ENCODE measurements around the gene ACBD3.

The ACBD3 gene

GRCh38 chr1:226110249-226111097 is 76.1 kb downstream of the ACBD3 start:
- H3K4me3 ChIP-seq (ENCODE audit: control insufficient read depth in 1 of 7, extremely low read depth in 1 of 7, insufficient read depth in 4 of 7, low read depth in 2 of 7, low read length in 6 of 7), result peak overlapping the region; percentile 62 to 87 (median 69)
- 0% methylated on average over 50 of the region's 73 CpGs for WGBS (ENCODE audit: insufficient coverage)

GRCh38 chr1:226109829-226110248 is 76.7 kb downstream of the ACBD3 start:
- peak overlapping the region; percentile 65 to 87 (median 69) for H3K4me3 ChIP-seq (ENCODE audit: control insufficient read depth in 1 of 7, extremely low read depth in 1 of 7, insufficient read depth in 4 of 7, low read depth in 2 of 7, low read length in 6 of 7)
- H3K27me3 ChIP-seq (replicated peaks in 2 of 5; ENCODE audit: control insufficient read depth in 4 of 5, insufficient read depth in 5 of 5, low read length in 4 of 5), result no peaks in the 10 kb centered on the region
- peaks cover 2 to 24% (median 20%) of the 10 kb centered on the region in 4 experiments for H3K4me1 ChIP-seq (ENCODE audit: control extremely low read depth in 1 of 4, control insufficient read depth in 4 of 4, insufficient read depth in 4 of 4, low read length in 3 of 4)
- ChIA-PET POLR2A (interaction anchor here (0.7 to 1.8 kb wide), 8 partner anchors 9 to 110 kb away, joined by 3 to 8 read pairs (median 5); partner anchors contain the start of genes H3-3A and SDE2), CTCF (interaction anchor here (0.6 to 5.9 kb wide), 11 partner anchors 9 to 119 kb away, joined by 3 to 43 read pairs (median 3); no protein-coding TSS in a partner anchor)
- no peaks in the 10 kb centered on the region for H3K9me3 ChIP-seq (ENCODE audit: control extremely low read depth in 1 of 5, control insufficient read depth in 4 of 5, insufficient read depth in 2 of 5, low read depth in 1 of 5, low read length in 4 of 5)
- H3K27ac ChIP-seq (ENCODE audit: insufficient read depth in 1 of 2, low read depth in 1 of 2, low read length in 2 of 2, poor library complexity in 1 of 2, severe bottlenecking in 2 of 2), result peak overlapping the region; percentile 54 to 81
- H3K36me3 ChIP-seq (ENCODE audit: control insufficient read depth in 4 of 4, insufficient read depth in 4 of 4, low read length in 3 of 4), result no peaks in the 10 kb centered on the region
- peak; percentile 85 to 94 (median 92) for DNase-seq
- WGBS (ENCODE audit: insufficient coverage), result 0% methylated on average over 50 of the region's 57 CpGs

More at GRCh38 chr1:226110249-226111097, 76.1 kb downstream of the ACBD3 start:
- peak in 2 of 3 donors; percentile 78 to 86 for DNase-seq
- Histone ChIP-seq H3K27me3 (replicated peaks in 2 of 5; ENCODE audit: control insufficient read depth in 4 of 5, insufficient read depth in 5 of 5, low read length in 4 of 5) (no peaks in the 10 kb centered on the region), H3K4me1 (ENCODE audit: control extremely low read depth in 1 of 4, control insufficient read depth in 4 of 4, insufficient read depth in 4 of 4, low read length in 3 of 4) (peaks cover 2 to 24% (median 20%) of the 10 kb centered on the region in 4 experiments), H3K9me3 (ENCODE audit: control extremely low read depth in 1 of 5, control insufficient read depth in 4 of 5, insufficient read depth in 2 of 5, low read depth in 1 of 5, low read length in 4 of 5) (no peaks in the 10 kb centered on the region), H3K27ac (ENCODE audit: insufficient read depth in 1 of 2, low read depth in 1 of 2, low read length in 2 of 2, poor library complexity in 1 of 2, severe bottlenecking in 2 of 2) (peak overlapping the region; percentile 54 to 81), H3K36me3 (ENCODE audit: control insufficient read depth in 4 of 4, insufficient read depth in 4 of 4, low read length in 3 of 4) (no peaks in the 10 kb centered on the region)
- ChIA-PET CTCF (interaction anchor here (0.6 to 5.9 kb wide), 9 partner anchors 9 to 46 kb away, joined by 3 to 43 read pairs (median 4); no protein-coding TSS in a partner anchor), POLR2A (interaction anchor here (0.7 to 1.8 kb wide), 9 partner anchors 9 to 111 kb away, joined by 3 to 8 read pairs (median 4); partner anchors contain the start of genes H3-3A and SDE2)

DNA sequence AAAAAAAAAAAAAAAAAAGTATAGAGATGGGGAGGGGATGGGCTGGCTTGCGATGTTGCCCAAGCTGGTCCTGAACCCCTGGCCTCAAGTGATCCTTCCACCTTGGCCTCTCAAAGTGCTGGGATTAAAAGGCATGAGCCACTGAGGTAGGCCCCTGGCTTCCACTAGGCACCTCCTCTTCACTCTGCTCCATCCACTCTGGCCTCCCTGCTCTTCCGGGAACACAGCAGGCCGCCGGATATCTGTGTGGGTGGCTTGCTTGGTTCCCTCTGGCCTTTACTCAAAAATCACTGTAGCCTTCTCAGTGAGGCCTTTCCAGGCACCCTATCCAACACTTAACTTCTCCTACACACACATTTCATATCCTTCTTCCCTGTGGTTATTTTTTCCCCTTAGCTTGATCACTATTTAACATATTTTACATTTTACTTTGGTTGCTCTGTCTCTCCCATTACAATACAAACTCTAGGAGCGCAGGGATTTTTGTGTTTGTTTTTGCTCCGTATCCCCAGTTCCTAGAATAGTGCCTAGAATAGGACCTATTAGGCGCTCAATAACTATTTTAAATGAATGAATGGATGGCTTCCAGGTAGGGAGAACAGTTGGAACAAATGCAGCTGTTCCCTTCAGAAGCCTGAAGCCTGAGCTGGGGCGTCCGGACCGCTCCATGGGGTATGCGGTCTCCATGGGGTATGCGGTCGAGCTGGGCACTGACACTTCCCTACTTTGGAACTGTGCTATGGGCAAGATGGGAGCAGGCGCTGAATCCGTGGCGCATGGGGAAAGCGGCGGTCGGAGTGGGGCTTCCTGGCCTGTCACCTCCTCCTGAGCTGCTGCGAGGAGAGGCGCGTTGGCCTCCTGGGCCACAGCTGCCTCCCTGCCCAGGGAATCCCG is 77.4 kb downstream of the ACBD3 start:
- no peak for DNase-seq
- H3K4me1 ChIP-seq (ENCODE audit: control extremely low read depth in 1 of 4, control insufficient read depth in 4 of 4, insufficient read depth in 4 of 4, low read length in 3 of 4), result peaks cover 2 to 24% (median 20%) of the 10 kb centered on the region in 4 experiments
- ChIA-PET POLR2A (interaction anchor here (0.7 to 1.8 kb wide), 6 partner anchors 10 to 36 kb away, joined by 3 to 8 read pairs (median 5); no protein-coding TSS in a partner anchor), CTCF (interaction anchor here (0.5 to 5.9 kb wide), 16 partner anchors 9 to 299 kb away, joined by 3 to 43 read pairs (median 4); partner anchors contain the start of gene PARP1)
- 25% methylated on average over 20 of the region's 23 CpGs for WGBS (ENCODE audit: insufficient coverage)
- H3K27me3 ChIP-seq (replicated peaks in 2 of 5; ENCODE audit: control insufficient read depth in 4 of 5, insufficient read depth in 5 of 5, low read length in 4 of 5), result no peaks in the 10 kb centered on the region
- no peaks in the 10 kb centered on the region for H3K9me3 ChIP-seq (ENCODE audit: control extremely low read depth in 1 of 5, control insufficient read depth in 4 of 5, insufficient read depth in 2 of 5, low read depth in 1 of 5, low read length in 4 of 5)
- H3K27ac ChIP-seq (ENCODE audit: insufficient read depth in 1 of 2, low read depth in 1 of 2, low read length in 2 of 2, poor library complexity in 1 of 2, severe bottlenecking in 2 of 2), result peak overlapping the region in 1 of 2 experiments; percentile 32
- H3K36me3 ChIP-seq (ENCODE audit: control insufficient read depth in 4 of 4, insufficient read depth in 4 of 4, low read length in 3 of 4), result no peaks in the 10 kb centered on the region
- H3K4me3 ChIP-seq (ENCODE audit: control insufficient read depth in 1 of 7, extremely low read depth in 1 of 7, insufficient read depth in 4 of 7, low read depth in 2 of 7, low read length in 6 of 7), result peak overlapping the region; percentile 65 to 87 (median 69)

DNA sequence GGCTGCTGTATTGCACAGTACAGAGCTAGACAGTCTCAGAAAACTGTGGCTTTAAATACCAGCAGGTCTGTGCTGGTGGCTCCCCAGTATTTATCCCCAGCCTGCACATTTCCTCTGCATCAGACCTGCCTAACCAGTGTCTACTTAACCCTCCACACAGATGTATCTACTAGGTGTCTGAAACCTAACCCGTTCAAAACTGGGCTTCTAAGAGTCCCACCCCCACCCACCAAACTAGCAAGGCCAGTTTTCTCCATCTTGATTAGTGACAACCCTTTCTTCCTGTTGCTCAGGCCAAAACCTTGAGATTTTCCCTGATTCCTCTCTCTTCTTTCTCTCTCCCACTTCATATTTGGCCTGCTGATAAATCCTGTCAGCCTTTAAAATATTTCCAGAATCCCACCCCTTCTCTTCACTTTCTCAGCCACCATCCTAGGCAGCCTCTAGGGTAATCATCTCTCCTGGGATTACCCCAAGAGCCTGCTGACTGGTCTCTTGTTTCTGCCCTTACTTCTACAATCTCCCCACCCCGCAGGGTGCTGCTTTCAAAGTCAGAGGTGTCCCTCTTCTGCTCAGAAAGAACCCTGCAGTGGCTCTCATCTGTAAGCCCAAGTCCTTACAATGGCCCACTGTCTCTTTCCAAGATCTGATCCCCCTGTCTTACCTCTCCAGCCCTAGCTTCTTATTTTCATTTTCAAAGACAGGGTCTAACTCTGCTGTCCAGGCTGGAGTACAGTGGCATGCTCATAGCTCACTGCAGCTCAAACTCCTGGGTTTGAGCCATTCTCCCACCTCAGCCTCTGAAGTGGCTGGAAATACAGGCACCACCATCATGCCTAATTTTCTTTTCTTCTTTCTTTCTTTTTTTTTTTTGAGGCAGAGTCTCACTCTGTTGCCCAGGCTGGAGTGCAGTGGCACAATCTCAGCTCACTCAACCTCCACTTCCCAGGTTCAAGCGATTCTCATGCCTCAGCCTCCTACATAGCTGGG is 78.8 kb downstream of the ACBD3 start:
- H3K9me3 ChIP-seq (ENCODE audit: control extremely low read depth in 1 of 5, control insufficient read depth in 4 of 5, insufficient read depth in 2 of 5, low read depth in 1 of 5, low read length in 4 of 5), result no peaks in the 10 kb centered on the region
- H3K27me3 ChIP-seq (replicated peaks in 2 of 5; ENCODE audit: control insufficient read depth in 4 of 5, insufficient read depth in 5 of 5, low read length in 4 of 5), result no peaks in the 10 kb centered on the region
- DNase-seq, result peak in 2 of 3 donors; percentile 19 to 35
- H3K36me3 ChIP-seq (ENCODE audit: control insufficient read depth in 4 of 4, insufficient read depth in 4 of 4, low read length in 3 of 4), result no peaks in the 10 kb centered on the region
- ChIA-PET CTCF (interaction anchor here (0.9 to 5.9 kb wide), 9 partner anchors 8 to 300 kb away, joined by 3 to 43 read pairs (median 4); partner anchors contain the start of gene PARP1), POLR2A (no interaction called here)
- 80% methylated on average over 2 of the region's 3 CpGs for WGBS (ENCODE audit: insufficient coverage)
- no peak overlapping the region for H3K27ac ChIP-seq (ENCODE audit: insufficient read depth in 1 of 2, low read depth in 1 of 2, low read length in 2 of 2, poor library complexity in 1 of 2, severe bottlenecking in 2 of 2)
- no peak overlapping the region for H3K4me3 ChIP-seq (ENCODE audit: control insufficient read depth in 1 of 7, extremely low read depth in 1 of 7, insufficient read depth in 4 of 7, low read depth in 2 of 7, low read length in 6 of 7)
- H3K4me1 ChIP-seq (ENCODE audit: control extremely low read depth in 1 of 4, control insufficient read depth in 4 of 4, insufficient read depth in 4 of 4, low read length in 3 of 4), result peaks cover 2 to 24% (median 20%) of the 10 kb centered on the region in 4 experiments

- Histone ChIP-seq H3K36me3 (ENCODE audit: control insufficient read depth in 4 of 4, insufficient read depth in 4 of 4, low read length in 3 of 4) (no peaks in the 10 kb centered on the region), H3K27ac (ENCODE audit: insufficient read depth in 1 of 2, low read depth in 1 of 2, low read length in 2 of 2, poor library complexity in 1 of 2, severe bottlenecking in 2 of 2) (no peak overlapping the region), H3K9me3 (ENCODE audit: control extremely low read depth in 1 of 5, control insufficient read depth in 4 of 5, insufficient read depth in 2 of 5, low read depth in 1 of 5, low read length in 4 of 5) (no peaks in the 10 kb centered on the region), H3K4me1 (ENCODE audit: control extremely low read depth in 1 of 4, control insufficient read depth in 4 of 4, insufficient read depth in 4 of 4, low read length in 3 of 4) (peaks cover 6 to 18% (median 16%) of the 10 kb centered on the region in 4 experiments), H3K27me3 (replicated peaks in 2 of 5; ENCODE audit: control insufficient read depth in 4 of 5, insufficient read depth in 5 of 5, low read length in 4 of 5) (no peaks in the 10 kb centered on the region), H3K4me3 (ENCODE audit: control insufficient read depth in 1 of 7, extremely low read depth in 1 of 7, insufficient read depth in 4 of 7, low read depth in 2 of 7, low read length in 6 of 7) (no peak overlapping the region)
- 91% methylated on average over 8 of the region's 8 CpGs for WGBS (ENCODE audit: insufficient coverage)
- DNase-seq, result no peak
- ChIA-PET CTCF (interaction anchor here (1.0 to 1.7 kb wide), 3 partner anchors 9 to 40 kb away, joined by 3 to 5 read pairs (median 3); no protein-coding TSS in a partner anchor), POLR2A (no interaction called here)
Observed at GRCh38 chr1:226104671-226105121, 81.8 kb downstream of the ACBD3 start.

Data from common myeloid progenitor, CD34-positive (primary cell).